Fibroblast of mammary gland (primary cell): ENCODE data around the gene PPM1J.
"Not testable (repeated sequence)": the region's sequence is repeated elsewhere in the genome, so short reads cannot be mapped to it uniquely, and the experiment has no call there.

Experiments
- DNase-seq: peaks from one replicate; pipeline ENCODE4 v3.0.0-alpha.2; 2010; ENCODE audit warnings: low read depth
- H3K4me3 ChIP-seq: 2 replicates; pipeline ENCODE4 v1.5.1; 2011; ENCODE audit warnings: low read depth, mild to moderate bottlenecking, low read length, moderate library complexity; ENCODE audit not compliant: control insufficient read depth
- CTCF ChIP-seq: conservative IDR thresholded peaks from 2 replicates; pipeline ENCODE4 v1.5.1; 2011; ENCODE audit warnings: low read depth, low read length, inconsistent platforms; ENCODE audit not compliant: control insufficient read depth, insufficient read depth

The PPM1J gene

GRCh38 chr1:112744009-112744578 is 29.0 kb upstream of the PPM1J start:
- DNase-seq, result peak; percentile 56
- peak overlapping the region; percentile 42 for H3K4me3 ChIP-seq
- TF ChIP-seq CTCF, result peak; percentile 49

- peak; percentile 38 for DNase-seq
- H3K4me3 ChIP-seq, result peak overlapping the region; percentile 42
- TF ChIP-seq CTCF, result no peak
These were observed 28.3 kb upstream of the PPM1J start for GRCh38 chr1:112743174-112744008.

GRCh38 chr1:112737573-112737972 is 22.4 kb upstream of the PPM1J start:
- no peak overlapping the region for H3K4me3 ChIP-seq
- DNase-seq, result no peak
- no peak for TF ChIP-seq CTCF

GRCh38 chr1:112735752-112736151 is 20.6 kb upstream of the PPM1J start:
- TF ChIP-seq CTCF, result no peak

GRCh38 chr1:112731451-112731850 is 16.3 kb upstream of the PPM1J start:
- no peak for DNase-seq
- H3K4me3 ChIP-seq, result no peak overlapping the region
- TF ChIP-seq CTCF, result no peak

More at GRCh38 chr1:112735752-112736151, 20.6 kb upstream of the PPM1J start:
- DNase-seq, result peak; percentile 86
- H3K4me3 ChIP-seq, result no peak overlapping the region

GRCh38 chr1:112729909-112730308 is 14.8 kb upstream of the PPM1J start:
- H3K4me3 ChIP-seq, result no peak overlapping the region
- DNase-seq, result no peak
- no peak for TF ChIP-seq CTCF

- H3K4me3 ChIP-seq, DNase-seq: not testable (repeated sequence)
These were observed 13.9 kb upstream of the PPM1J start for GRCh38 chr1:112729011-112729410.

GRCh38 chr1:112728306-112728971 is 13.3 kb upstream of the PPM1J start:
- not testable (repeated sequence) for DNase-seq, H3K4me3 ChIP-seq
